GM12873 (cell line): ENCODE measurements around the gene P2RX3.

ENCODE experiments used
- TF ChIP-seq, protein P1 (sequence below): IDR thresholded peaks from 2 replicates; pipeline ENCODE4 v1.5.1; 2012; ENCODE audit warnings: low read depth, mild to moderate bottlenecking, moderate library complexity, low read length, control low read depth; ENCODE audit not compliant: insufficient read depth; ENCODE audit errors: missing control alignments

Gene P2RX3

DNA sequence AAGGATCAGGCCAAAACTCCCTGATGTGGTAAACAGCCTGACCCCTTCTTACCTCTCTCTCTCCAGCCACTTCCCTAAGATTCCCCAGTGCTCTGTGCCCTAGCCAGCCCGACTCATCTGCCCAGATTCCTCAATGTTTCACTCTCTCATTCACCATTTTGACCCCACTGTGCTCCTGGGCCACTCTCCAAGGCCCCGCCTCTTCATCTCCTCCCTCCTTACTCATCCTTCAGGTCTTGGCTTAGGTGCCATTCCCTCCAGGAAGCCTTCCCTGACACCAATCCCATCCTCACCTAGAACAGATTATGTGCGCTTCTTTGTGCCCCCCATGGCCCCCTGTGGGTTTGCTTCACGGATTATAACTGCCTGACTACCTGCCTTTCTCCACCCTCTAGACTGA is 75.5 kb downstream of the P2RX3 start:
- TF ChIP-seq, protein P1, sequence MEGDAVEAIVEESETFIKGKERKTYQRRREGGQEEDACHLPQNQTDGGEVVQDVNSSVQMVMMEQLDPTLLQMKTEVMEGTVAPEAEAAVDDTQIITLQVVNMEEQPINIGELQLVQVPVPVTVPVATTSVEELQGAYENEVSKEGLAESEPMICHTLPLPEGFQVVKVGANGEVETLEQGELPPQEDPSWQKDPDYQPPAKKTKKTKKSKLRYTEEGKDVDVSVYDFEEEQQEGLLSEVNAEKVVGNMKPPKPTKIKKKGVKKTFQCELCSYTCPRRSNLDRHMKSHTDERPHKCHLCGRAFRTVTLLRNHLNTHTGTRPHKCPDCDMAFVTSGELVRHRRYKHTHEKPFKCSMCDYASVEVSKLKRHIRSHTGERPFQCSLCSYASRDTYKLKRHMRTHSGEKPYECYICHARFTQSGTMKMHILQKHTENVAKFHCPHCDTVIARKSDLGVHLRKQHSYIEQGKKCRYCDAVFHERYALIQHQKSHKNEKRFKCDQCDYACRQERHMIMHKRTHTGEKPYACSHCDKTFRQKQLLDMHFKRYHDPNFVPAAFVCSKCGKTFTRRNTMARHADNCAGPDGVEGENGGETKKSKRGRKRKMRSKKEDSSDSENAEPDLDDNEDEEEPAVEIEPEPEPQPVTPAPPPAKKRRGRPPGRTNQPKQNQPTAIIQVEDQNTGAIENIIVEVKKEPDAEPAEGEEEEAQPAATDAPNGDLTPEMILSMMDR = no peak

DNA sequence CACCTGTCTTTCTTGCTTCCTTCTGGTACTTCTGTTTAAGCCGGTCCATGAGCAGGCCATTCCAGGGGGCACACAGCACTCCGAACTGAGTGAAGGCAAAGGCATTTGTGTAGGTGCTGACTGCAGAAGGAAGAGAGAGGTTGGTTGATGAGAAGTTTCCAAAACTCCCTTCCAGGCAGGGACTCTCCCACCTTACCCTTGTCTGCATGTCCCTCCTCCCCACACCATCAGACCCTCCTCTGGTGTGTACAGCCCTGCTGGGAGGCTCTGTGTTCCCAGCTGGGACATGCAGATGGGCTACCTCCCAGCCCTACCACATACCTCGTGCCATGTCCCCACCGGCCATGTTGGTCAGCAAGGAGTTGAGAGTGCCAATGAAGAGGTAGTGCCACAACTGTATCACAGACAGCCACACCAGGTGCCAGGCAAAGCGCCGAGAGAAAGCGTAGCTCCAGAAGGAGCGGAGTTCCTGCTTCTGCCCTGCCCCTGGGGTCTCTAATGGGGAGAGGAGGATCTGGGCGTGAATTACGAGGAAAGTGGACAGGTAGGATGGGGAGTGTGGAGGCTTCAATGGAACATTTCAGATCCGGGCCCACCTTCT is 76.6 kb downstream of the P2RX3 start:
- TF ChIP-seq, protein P1 = no peak

DNA sequence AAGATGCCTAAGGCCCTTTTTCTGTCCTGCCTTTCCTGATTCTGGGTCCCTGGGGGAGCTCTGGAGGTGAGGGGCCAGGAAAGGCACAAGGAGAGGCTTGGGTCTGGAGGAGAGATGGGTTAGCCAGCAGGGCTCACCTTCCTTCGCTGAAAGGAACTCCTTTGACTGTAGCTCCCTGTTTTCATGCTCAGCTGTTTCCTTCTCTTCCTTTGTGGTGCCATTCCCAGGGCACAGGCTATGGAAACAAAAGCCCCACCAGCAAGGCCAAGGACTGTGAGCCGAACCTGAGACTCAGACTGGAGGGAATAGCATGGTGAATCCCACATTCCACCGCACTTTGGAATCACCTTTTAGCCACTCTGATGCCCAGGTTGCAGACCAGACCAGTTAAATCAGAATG is 78.3 kb downstream of the P2RX3 start:
- TF ChIP-seq, protein P1 = no peak

DNA sequence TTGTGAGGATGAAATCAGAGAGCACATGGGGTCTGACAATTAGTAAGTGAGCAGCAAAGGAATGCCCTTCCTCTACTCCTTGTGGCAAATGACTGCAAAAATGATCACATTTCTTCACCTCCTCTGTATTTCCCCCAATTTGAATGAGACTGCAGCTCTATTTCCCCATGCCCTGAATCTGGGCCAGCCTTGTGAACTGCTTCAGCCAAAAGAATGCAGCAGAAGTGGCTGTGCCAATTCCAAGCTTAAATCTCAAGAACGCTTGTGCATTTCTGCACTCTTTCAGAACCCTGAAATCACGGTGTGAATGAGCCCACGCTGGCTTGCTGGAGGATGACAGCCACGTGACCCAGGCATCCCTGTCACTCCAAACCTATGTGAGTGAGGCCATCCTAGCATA is 78.9 kb downstream of the P2RX3 start:
- TF ChIP-seq, protein P1 = no peak

- TF ChIP-seq, protein P1 = no peak
Measured at GRCh38 chr11:57418131-57418530, 80.0 kb downstream of the P2RX3 start.

- TF ChIP-seq, protein P1 = no peak
Measured at GRCh38 chr11:57419146-57419545, 81.0 kb downstream of the P2RX3 start.

DNA sequence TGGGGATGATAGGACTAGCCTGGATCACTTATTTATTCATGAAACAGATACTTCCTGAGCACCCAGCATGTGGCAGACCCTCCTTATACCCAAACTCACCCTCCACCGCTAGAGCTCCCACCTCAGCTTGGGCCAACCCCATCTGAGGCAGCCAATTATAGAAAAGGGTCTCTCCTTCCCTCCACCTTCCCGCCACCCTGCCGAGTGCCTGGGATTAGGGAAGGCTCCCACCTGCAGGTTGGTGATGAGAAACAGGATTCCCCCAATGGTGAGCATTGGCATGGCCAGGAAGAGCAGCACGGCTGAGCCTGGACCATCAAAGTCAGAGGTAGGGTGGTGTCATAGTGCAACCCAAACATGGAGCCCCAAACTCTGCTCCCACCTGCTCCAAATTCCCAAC is 82.9 kb downstream of the P2RX3 start:
- TF ChIP-seq, protein P1 = peak; percentile 2
